Measurements from ENCODE around the gene DDX53. TPM values are rescaled to one million over a fixed set of nuclear protein-coding genes. Genes with fewer than 3 reads are reported as not detected.

DDX53 gene
- total and polyA plus RNA-seq, 12 donors = 0.08 TPM; not detected in 11

DNA sequence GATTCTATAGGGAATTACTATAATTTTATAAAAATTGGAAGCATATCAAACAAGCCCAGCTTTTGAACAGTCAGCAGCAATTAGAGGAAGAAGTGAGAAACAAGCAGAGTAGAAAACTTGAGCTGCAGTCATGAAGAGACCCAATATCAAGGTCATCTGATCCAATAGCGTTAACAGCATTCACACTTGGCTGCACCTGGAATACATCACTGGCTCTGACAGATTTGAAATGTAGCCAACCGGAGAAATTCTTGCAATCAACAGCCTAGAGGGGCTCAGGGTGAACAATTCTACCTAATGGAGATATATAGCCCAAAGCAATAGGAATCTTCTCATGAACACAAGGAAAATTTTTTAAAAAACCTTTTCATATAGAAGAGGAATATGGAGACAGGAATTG is 13.6 kb downstream of the DDX53 start:
- WGBS, 4 donors = 55 to 84% (median 67%) methylated on average over 2 of the region's 2 CpGs
- intact Hi-C loops (cut with DNase I) = no loop called here
- DNase-seq = no peak
- no peaks in the 10 kb centered on the region for H3K36me3 ChIP-seq (replicated peaks in 1 of 2)
- TF ChIP-seq, protein P1, sequence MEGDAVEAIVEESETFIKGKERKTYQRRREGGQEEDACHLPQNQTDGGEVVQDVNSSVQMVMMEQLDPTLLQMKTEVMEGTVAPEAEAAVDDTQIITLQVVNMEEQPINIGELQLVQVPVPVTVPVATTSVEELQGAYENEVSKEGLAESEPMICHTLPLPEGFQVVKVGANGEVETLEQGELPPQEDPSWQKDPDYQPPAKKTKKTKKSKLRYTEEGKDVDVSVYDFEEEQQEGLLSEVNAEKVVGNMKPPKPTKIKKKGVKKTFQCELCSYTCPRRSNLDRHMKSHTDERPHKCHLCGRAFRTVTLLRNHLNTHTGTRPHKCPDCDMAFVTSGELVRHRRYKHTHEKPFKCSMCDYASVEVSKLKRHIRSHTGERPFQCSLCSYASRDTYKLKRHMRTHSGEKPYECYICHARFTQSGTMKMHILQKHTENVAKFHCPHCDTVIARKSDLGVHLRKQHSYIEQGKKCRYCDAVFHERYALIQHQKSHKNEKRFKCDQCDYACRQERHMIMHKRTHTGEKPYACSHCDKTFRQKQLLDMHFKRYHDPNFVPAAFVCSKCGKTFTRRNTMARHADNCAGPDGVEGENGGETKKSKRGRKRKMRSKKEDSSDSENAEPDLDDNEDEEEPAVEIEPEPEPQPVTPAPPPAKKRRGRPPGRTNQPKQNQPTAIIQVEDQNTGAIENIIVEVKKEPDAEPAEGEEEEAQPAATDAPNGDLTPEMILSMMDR (IDR thresholded peaks at IDR 0.05) = no peak
- TF ChIP-seq POLR2A (IDR thresholded peaks at IDR 0.05) = no peak
- no peak overlapping the region for H3K4me3 ChIP-seq
- H3K4me1 ChIP-seq (replicated peaks in 1 of 2) = no peaks in the 10 kb centered on the region
- H3K9me3 ChIP-seq (replicated peaks in 1 of 3) = no peaks in the 10 kb centered on the region
- H3K27ac ChIP-seq = no peak overlapping the region
- no peaks in the 10 kb centered on the region for H3K27me3 ChIP-seq

DNA sequence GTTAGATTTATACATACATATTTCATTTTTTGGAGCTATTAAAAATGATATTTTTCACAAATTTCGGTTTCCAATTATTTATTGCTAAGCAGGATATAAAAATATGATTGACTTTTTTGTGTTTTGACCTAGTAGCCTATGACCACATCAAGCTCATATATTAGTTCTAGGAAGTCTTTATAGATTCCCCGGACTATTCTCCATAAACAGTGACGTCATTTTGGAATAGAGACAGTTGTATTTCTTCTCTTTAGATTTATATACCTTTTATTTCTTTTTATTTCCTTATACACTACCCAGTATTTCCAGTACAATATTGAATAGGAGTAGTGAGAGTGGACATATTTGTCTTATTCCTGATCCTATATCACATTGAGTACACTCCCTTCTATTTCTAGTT is 31.8 kb downstream of the DDX53 start:
- no peak for DNase-seq
- H3K4me3 ChIP-seq = no peak overlapping the region
- no peaks in the 10 kb centered on the region for H3K36me3 ChIP-seq (replicated peaks in 1 of 2)
- intact Hi-C loops (cut with DNase I) = no loop called here
- no peaks in the 10 kb centered on the region for H3K4me1 ChIP-seq (replicated peaks in 1 of 2)
- TF ChIP-seq, protein P1 (IDR thresholded peaks at IDR 0.05) = no peak
- TF ChIP-seq POLR2A (IDR thresholded peaks at IDR 0.05) = no peak
- no peak overlapping the region for H3K27ac ChIP-seq
- WGBS, 4 donors = 42 to 72% (median 61%) methylated on average over 3 of the region's 3 CpGs
- peaks cover 6% of the 10 kb centered on the region for H3K27me3 ChIP-seq
- H3K9me3 ChIP-seq (replicated peaks in 1 of 3) = no peaks in the 10 kb centered on the region

DNA sequence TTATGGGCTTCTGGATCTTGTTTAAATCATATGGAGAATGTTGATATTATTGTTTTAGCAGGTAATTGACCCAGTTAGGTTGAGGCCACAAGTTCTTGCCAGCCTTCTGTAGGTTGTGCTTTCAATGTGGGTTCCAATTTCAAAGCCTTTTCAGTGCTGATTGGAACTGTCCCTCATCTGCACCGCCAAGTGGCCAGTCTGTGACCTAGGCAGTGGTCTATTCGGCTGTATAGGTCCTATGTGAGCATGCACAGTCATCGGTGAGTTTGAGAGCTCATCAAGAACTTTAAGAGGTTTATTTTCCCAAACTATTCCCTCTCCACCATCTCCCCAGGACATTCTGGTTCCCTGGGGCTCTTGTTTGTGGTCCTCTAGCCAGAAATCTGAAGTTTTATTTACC is 35.7 kb downstream of the DDX53 start:
- Histone ChIP-seq H3K27me3 (peaks cover 6% of the 10 kb centered on the region), H3K36me3 (replicated peaks in 1 of 2) (no peaks in the 10 kb centered on the region), H3K4me3 (no peak overlapping the region), H3K4me1 (replicated peaks in 1 of 2) (no peaks in the 10 kb centered on the region), H3K9me3 (replicated peaks in 1 of 3) (no peaks in the 10 kb centered on the region), H3K27ac (no peak overlapping the region)
- DNase-seq = no peak
- no peak for TF ChIP-seq POLR2A (IDR thresholded peaks at IDR 0.05)
- TF ChIP-seq, protein P1 (IDR thresholded peaks at IDR 0.05) = no peak
- 70 to 87% (median 75%) methylated on average over 3 of the region's 3 CpGs; no CpG with 5 or more reads in 1 of the 4 donors for WGBS, 4 donors
- intact Hi-C loops (cut with DNase I) = no loop called here

DNA sequence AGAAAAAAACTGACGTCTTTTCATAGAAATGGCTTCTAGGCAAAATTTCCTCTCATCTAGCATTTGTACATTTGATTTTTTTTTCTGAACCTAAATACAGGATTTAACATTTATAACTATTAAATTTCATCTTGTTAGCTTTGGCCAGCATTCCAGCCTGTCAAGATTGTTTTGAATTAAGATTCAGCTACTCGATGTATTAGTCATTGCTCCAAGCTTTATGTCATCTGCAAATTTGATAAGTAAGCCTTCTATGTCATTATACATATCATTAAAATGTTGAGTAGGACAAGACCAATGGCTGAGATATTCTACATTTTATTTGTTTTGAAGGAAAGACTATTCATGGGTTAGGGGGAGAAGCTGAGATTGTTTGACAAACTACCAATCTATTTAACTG is 46.7 kb downstream of the DDX53 start:
- Histone ChIP-seq H3K4me3 (no peak overlapping the region), H3K9me3 (replicated peaks in 1 of 3) (no peaks in the 10 kb centered on the region), H3K27me3 (peaks cover 1% of the 10 kb centered on the region), H3K36me3 (replicated peaks in 1 of 2) (no peaks in the 10 kb centered on the region), H3K27ac (no peak overlapping the region), H3K4me1 (replicated peaks in 1 of 2) (no peaks in the 10 kb centered on the region)
- DNase-seq = no peak
- intact Hi-C loops (cut with DNase I) = no loop called here
- WGBS, 4 donors = 49 to 66% (median 55%) methylated on average over 2 of the region's 2 CpGs
- TF ChIP-seq POLR2A (IDR thresholded peaks at IDR 0.05) = no peak
- TF ChIP-seq, protein P1 (IDR thresholded peaks at IDR 0.05) = no peak
